ENCODE data around the gene MAN1A1. TPM values are rescaled to one million over a fixed set of nuclear protein-coding genes. Genes with fewer than 3 reads are reported as not detected.

MAN1A1 gene
- polyA plus RNA-seq, 2 of the 4 experiments (the other 2 are of a cell fraction) = 0.05 TPM; not detected in 1

DNA sequence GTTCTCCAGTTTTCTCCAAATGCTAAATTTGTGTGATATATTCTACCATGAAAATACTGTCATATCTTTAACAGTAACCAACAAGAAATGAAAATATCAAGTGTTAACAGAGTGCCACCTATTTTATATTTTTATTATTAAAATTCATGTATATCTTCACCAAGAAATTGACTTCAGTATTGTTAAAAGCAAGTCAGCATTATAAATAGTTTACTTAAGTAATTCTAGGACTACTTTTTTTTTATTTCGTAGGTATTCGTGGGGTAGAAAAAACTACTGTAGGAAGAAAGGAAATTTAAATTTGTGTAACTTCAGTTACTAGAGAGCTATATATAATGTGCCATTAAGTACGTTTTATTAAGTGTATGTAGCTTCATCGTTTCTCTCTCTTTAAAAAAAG lies 6.3 kb upstream of the MAN1A1 start:
- WGBS (ENCODE audit: missing lambda C conversion rate) = 7% methylated on average over 4 of the region's 4 CpGs
- CTCF ChIA-PET = no interaction called here
- TF ChIP-seq HOXB5 (CRISPR knock-in tag; IDR thresholded peaks at IDR 0.05) = no peak
- TF ChIP-seq MAZ (IDR thresholded peaks at IDR 0.05; ENCODE audit: borderline replicate concordance, low read depth, low read length) = no peak
- no peak for TF ChIP-seq EHMT2 (IDR thresholded peaks at IDR 0.05; ENCODE audit: low read depth)
- no peak for TF ChIP-seq JUNB (IDR thresholded peaks at IDR 0.05)
- no peak for TF ChIP-seq RCOR1 (IDR thresholded peaks at IDR 0.05; ENCODE audit: low read depth, low read length)
- TF ChIP-seq, protein P1, sequence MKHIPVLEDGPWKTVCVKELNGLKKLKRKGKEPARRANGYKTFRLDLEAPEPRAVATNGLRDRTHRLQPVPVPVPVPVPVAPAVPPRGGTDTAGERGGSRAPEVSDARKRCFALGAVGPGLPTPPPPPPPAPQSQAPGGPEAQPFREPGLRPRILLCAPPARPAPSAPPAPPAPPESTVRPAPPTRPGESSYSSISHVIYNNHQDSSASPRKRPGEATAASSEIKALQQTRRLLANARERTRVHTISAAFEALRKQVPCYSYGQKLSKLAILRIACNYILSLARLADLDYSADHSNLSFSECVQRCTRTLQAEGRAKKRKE (CRISPR knock-in tag; IDR thresholded peaks at IDR 0.05; ENCODE audit: low read depth) = no peak
- no peak for TF ChIP-seq GATA3 (IDR thresholded peaks at IDR 0.05; ENCODE audit: borderline replicate concordance)
- no peak for TF ChIP-seq KDM1A (IDR thresholded peaks at IDR 0.05; ENCODE audit: low read depth)
- TF ChIP-seq RARB (CRISPR knock-in tag; IDR thresholded peaks at IDR 0.05) = no peak
- TF ChIP-seq, protein P2, sequence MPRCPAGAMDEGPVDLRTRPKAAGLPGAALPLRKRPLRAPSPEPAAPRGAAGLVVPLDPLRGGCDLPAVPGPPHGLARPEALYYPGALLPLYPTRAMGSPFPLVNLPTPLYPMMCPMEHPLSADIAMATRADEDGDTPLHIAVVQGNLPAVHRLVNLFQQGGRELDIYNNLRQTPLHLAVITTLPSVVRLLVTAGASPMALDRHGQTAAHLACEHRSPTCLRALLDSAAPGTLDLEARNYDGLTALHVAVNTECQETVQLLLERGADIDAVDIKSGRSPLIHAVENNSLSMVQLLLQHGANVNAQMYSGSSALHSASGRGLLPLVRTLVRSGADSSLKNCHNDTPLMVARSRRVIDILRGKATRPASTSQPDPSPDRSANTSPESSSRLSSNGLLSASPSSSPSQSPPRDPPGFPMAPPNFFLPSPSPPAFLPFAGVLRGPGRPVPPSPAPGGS (IDR thresholded peaks at IDR 0.05) = no peak
- no peak for TF ChIP-seq POLR2A (IDR thresholded peaks at IDR 0.05; ENCODE audit: low read length)
- TF ChIP-seq, protein P3, sequence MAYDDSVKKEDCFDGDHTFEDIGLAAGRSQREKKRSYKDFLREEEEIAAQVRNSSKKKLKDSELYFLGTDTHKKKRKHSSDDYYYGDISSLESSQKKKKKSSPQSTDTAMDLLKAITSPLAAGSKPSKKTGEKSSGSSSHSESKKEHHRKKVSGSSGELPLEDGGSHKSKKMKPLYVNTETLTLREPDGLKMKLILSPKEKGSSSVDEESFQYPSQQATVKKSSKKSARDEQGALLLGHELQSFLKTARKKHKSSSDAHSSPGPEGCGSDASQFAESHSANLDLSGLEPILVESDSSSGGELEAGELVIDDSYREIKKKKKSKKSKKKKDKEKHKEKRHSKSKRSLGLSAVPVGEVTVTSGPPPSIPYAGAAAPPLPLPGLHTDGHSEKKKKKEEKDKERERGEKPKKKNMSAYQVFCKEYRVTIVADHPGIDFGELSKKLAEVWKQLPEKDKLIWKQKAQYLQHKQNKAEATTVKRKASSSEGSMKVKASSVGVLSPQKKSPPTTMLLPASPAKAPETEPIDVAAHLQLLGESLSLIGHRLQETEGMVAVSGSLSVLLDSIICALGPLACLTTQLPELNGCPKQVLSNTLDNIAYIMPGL (CRISPR knock-in tag; IDR thresholded peaks at IDR 0.05; ENCODE audit: borderline replicate concordance) = no peak
- no peak for TF ChIP-seq RNF2 (IDR thresholded peaks at IDR 0.05; ENCODE audit: borderline replicate concordance, low read depth)
- no peak for TF ChIP-seq NR3C1 (IDR thresholded peaks at IDR 0.05)
- no peak for TF ChIP-seq HOXB13 (CRISPR knock-in tag; IDR thresholded peaks at IDR 0.05; ENCODE audit: low read depth)
- no peak overlapping the region for H3K27ac ChIP-seq
- no peak overlapping the region for H3K4me3 ChIP-seq
- FAIRE-seq (no peak), ATAC-seq (no peak), DNase-seq (ENCODE audit: low read depth in 1 of 2, low spot score in 1 of 2) (no peak)
- H3K4me2 ChIP-seq = no peak overlapping the region
- POLR2A ChIA-PET = no interaction called here
- no peaks in the 10 kb centered on the region for H3K9me3 ChIP-seq
- no peaks in the 10 kb centered on the region for H3K4me1 ChIP-seq

DNA sequence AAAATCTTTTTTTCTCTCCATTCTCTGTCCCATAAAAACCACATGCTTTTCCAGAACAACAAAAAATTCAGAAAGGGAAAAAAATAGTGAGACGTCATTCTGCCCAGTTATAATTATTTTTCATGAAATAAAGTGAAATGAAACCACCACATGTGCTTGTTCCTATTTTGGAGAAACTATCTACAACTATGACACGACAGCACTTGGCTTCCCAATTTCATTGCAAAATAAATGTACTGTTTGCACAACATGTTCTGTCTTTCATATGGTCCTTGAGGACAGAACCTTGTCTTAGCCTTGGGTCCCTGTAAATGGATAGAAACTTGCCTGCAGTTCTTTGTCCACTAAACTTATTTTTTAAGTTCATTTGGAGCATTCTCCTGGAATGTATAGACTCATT lies 5.6 kb upstream of the MAN1A1 start:
- FAIRE-seq = no peak
- H3K27ac ChIP-seq = no peak overlapping the region
- H3K9me3 ChIP-seq = no peaks in the 10 kb centered on the region
- H3K4me1 ChIP-seq = peaks cover 5% of the 10 kb centered on the region; the same call in 2 of the 3 replicates
- no peak for DNase-seq (ENCODE audit: low read depth in 1 of 2, low spot score in 1 of 2)
- no peak overlapping the region for H3K4me2 ChIP-seq
- no peak for ATAC-seq
- H3K4me3 ChIP-seq = no peak overlapping the region
- ChIA-PET CTCF (no interaction called here), POLR2A (no interaction called here)
- WGBS (ENCODE audit: missing lambda C conversion rate) = 0% methylated on average over 2 of the region's 2 CpGs
- TF ChIP-seq ZFP36 (IDR thresholded peaks at IDR 0.05; ENCODE audit: borderline replicate concordance, partially characterized antibody) (no peak), ZNF302 (CRISPR knock-in tag; IDR thresholded peaks at IDR 0.05) (no peak), SMC3 (IDR thresholded peaks at IDR 0.05) (no peak), POLR2A (IDR thresholded peaks at IDR 0.05; ENCODE audit: low read length) (no peak), SREBF2 (IDR thresholded peaks at IDR 0.05) (no peak), MAZ (IDR thresholded peaks at IDR 0.05; ENCODE audit: borderline replicate concordance, low read depth, low read length) (no peak), NFE2L2 (conservative IDR thresholded peaks at IDR 0.05; ENCODE audit: low read length) (no peak), CBX2 (IDR thresholded peaks at IDR 0.05; ENCODE audit: borderline replicate concordance, low read depth) (no peak)
- TF ChIP-seq, protein P3 (CRISPR knock-in tag; IDR thresholded peaks at IDR 0.05; ENCODE audit: borderline replicate concordance) = no peak
- TF ChIP-seq, protein P4, sequence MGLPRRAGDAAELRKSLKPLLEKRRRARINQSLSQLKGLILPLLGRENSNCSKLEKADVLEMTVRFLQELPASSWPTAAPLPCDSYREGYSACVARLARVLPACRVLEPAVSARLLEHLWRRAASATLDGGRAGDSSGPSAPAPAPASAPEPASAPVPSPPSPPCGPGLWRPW (IDR thresholded peaks at IDR 0.05) = no peak
- TF ChIP-seq, protein P5, sequence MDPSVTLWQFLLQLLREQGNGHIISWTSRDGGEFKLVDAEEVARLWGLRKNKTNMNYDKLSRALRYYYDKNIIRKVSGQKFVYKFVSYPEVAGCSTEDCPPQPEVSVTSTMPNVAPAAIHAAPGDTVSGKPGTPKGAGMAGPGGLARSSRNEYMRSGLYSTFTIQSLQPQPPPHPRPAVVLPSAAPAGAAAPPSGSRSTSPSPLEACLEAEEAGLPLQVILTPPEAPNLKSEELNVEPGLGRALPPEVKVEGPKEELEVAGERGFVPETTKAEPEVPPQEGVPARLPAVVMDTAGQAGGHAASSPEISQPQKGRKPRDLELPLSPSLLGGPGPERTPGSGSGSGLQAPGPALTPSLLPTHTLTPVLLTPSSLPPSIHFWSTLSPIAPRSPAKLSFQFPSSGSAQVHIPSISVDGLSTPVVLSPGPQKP (IDR thresholded peaks at IDR 0.05; ENCODE audit: low read depth, low read length) = no peak
- TF ChIP-seq, protein P6, sequence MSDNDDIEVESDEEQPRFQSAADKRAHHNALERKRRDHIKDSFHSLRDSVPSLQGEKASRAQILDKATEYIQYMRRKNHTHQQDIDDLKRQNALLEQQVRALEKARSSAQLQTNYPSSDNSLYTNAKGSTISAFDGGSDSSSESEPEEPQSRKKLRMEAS (IDR thresholded peaks at IDR 0.05) = no peak
- TF ChIP-seq, protein P7, sequence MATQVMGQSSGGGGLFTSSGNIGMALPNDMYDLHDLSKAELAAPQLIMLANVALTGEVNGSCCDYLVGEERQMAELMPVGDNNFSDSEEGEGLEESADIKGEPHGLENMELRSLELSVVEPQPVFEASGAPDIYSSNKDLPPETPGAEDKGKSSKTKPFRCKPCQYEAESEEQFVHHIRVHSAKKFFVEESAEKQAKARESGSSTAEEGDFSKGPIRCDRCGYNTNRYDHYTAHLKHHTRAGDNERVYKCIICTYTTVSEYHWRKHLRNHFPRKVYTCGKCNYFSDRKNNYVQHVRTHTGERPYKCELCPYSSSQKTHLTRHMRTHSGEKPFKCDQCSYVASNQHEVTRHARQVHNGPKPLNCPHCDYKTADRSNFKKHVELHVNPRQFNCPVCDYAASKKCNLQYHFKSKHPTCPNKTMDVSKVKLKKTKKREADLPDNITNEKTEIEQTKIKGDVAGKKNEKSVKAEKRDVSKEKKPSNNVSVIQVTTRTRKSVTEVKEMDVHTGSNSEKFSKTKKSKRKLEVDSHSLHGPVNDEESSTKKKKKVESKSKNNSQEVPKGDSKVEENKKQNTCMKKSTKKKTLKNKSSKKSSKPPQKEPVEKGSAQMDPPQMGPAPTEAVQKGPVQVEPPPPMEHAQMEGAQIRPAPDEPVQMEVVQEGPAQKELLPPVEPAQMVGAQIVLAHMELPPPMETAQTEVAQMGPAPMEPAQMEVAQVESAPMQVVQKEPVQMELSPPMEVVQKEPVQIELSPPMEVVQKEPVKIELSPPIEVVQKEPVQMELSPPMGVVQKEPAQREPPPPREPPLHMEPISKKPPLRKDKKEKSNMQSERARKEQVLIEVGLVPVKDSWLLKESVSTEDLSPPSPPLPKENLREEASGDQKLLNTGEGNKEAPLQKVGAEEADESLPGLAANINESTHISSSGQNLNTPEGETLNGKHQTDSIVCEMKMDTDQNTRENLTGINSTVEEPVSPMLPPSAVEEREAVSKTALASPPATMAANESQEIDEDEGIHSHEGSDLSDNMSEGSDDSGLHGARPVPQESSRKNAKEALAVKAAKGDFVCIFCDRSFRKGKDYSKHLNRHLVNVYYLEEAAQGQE (IDR thresholded peaks at IDR 0.05) = no peak
